ENCODE data around the gene SYNGR2.

SYNGR2 gene

DNA sequence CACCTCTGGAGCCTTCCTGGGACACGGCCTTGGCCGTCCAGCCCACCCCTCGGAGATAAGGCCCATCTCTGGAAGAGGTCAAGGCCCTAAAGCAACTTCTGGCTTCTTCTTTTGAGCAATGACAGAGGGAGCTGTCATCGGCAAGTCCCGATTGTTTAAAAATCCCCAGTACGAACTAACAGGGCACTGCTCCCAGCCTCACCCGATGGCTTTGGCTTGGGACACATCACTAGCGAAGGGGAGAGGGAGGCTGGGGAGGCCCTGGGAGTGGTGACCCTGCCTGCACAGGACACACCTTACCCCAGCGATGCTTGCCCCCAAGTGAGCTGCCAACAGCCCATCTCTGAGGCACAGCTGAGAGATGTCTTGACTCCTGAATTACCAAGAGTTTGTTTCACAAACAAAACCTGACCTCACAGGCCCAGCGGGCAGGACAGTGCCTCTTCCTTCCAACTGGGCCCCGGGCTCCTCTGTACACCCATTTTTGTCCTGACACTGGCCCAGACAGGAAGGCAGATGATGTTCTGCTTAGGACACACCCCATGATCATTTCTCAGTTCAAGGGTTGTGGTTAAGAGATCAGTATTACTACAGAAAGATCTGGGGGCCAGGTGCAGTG lies 4.8 kb downstream of the SYNGR2 start:
- no peak for DNase-seq

DNA sequence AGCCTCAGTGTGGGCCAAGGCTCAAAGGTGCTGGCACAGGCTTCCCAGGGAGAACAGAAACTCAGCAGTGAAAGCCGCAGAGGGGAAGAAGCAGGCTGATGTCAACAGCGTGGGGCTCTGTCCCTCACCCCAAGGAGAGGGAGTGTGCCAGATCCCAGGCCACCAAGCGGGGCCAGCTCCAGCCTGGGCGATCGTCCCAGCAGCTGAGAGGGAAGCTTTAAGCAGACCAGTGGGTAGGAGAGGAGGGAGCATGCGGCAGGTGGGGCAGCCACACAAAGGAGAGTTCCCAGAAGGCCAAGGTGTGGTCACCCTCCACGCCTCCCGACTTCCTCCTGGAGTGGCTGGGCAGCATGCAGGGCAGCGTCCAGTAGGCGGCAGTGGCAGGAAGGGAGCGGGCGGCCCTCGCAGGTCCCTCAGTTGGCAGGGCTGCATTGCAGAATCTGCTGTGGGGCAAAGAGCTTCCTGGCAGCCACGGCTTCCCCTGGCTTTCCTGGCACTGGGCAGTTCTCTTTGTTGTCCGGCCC lies 6.0 kb downstream of the SYNGR2 start:
- no peak for DNase-seq

DNA sequence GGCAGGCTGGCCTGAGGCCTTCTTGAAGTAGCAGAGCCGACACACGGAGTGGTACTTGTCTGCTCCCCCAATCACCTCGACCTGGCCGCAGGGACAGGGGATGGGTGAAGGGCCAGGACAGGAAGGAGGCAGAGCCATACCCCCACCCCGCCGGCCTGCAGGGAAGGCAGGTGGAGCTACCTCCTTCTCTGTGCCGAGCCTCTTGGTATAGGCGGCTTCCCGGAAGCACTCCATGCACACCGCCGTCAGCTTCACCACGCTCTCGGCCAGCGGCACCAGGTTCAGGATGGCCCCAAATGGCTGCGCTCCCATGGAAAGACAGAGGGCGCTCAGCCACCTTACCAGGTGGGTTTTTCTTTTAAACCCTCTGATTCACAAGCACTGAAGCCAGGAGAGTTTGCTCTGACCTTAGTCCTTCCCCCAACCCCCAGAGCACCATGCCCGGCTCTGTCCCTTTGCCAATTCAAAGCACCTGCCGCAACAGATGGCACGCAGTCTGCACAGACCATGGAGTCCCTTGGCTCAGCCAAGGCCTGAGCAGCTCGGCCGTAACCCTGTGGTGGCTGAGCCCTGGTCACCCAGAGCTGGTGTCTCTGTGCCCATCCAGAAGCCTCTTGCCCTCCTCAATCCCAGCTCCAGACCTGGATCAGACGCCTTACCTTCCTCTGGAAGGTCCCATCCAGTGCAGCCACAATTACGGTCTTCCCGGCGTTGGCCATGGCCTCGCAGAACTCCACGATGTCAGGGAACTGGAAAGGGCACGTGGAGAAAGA lies 6.7 kb downstream of the SYNGR2 start:
- no peak for DNase-seq

GRCh38 chr17:78175643-78175981 lies 7.2 kb downstream of the SYNGR2 start:
- no peak for DNase-seq

GRCh38 chr17:78176548-78177025 lies 8.2 kb downstream of the SYNGR2 start:
- no peak for DNase-seq

DNA sequence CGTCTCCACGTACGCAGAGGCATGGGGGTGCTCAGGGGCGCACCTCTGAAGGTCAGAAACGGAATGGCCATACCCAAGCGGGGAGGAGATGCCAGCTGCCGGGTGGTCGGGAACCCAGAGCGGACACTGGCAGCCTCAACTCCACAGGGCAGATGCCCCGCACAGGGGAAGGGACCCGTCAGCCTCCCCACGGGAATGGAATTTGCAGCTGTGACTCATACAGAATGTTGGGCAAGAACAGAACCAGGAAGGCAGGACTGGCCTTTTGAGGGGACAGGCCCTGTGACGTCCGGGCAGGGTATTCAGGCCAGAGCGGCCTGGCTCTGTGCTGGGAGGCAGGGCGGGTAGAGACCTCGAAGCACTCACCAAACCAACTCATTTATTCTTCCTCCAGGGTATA lies 11.0 kb downstream of the SYNGR2 start:
- no peak for DNase-seq

DNA sequence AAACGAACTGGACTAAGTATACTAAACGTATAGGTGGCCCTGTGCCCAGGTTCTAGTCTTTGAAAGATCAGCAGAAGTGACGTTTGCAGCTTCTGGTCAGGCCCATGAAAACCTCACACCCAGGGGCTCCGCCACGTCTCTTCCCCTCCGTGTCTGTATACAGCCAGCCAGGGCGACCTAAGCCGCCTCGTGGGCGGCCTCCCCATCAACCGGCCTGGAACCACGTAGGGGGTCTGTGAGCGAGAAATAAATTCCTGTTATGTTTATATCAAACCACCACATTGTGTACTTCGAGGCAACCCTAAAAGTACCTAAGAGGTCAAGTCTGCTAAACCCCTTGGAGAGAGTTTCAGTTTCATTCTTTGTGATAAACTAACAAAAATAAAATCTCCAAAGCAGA lies 11.7 kb downstream of the SYNGR2 start:
- DNase-seq: no peak

GRCh38 chr17:78180508-78180907 lies 12.1 kb downstream of the SYNGR2 start:
- no peak for DNase-seq

GRCh38 chr17:78182504-78182903 lies 14.1 kb downstream of the SYNGR2 start:
- no peak for DNase-seq

- DNase-seq: no peak
These were observed 15.5 kb downstream of the SYNGR2 start for GRCh38 chr17:78183916-78184315.

DNA sequence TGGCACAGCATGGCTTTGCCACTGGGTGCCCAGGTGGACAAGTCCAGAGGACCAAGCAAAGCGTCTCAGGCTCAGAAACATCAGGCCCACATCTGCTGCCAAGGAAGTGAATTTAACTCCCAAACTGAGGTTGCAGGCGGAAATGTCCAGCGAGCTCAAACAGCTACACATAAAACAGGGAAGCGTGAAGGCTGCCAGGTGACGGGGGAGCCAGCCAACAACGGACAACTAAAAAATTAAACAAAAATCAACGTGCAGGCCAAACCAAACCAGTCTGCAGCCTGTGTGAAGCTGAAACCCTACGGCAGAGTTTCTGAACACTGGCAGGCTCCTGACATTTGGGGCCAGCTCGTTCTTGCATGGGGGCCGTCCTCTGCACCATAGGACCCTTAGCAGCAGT lies 16.0 kb downstream of the SYNGR2 start:
- DNase-seq: no peak

DNA sequence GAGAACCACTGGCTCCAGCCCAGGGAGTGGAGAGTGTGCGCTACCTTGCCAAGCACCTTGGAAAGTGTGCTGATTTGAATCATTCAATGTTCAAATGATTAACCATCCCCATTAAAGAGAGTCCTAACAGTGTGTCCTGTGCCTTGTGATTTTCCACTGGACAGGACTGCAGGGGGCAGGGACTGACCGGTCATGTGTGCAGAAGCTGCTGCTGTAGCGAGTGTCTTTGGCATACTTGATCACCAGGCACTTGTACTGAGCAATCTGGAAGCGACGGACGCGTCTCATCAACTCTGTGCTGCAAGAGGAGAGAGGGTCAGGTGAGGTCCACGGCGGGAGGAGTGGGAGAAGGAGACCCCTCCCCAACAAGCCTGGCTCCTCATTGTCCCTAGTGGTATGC lies 16.5 kb downstream of the SYNGR2 start:
- no peak for DNase-seq

- no peak for DNase-seq
These were observed 17.8 kb downstream of the SYNGR2 start for GRCh38 chr17:78185981-78186691.

- peak; percentile 62 for DNase-seq
These were observed 18.6 kb downstream of the SYNGR2 start, which contains the start of the genes AFMID and TK1 for GRCh38 chr17:78186692-78187595. Gene AFMID, plus strand, starts transcription at chr17:78187362. Its CDS starts 9 bp downstream, at chr17:78187371. Gene TK1, minus strand, starts transcription at chr17:78187052. Its CDS starts 58 bp downstream, at chr17:78186994.

- DNase-seq: no peak
These were observed 28.3 kb downstream of the SYNGR2 start for GRCh38 chr17:78196716-78197115.

DNA sequence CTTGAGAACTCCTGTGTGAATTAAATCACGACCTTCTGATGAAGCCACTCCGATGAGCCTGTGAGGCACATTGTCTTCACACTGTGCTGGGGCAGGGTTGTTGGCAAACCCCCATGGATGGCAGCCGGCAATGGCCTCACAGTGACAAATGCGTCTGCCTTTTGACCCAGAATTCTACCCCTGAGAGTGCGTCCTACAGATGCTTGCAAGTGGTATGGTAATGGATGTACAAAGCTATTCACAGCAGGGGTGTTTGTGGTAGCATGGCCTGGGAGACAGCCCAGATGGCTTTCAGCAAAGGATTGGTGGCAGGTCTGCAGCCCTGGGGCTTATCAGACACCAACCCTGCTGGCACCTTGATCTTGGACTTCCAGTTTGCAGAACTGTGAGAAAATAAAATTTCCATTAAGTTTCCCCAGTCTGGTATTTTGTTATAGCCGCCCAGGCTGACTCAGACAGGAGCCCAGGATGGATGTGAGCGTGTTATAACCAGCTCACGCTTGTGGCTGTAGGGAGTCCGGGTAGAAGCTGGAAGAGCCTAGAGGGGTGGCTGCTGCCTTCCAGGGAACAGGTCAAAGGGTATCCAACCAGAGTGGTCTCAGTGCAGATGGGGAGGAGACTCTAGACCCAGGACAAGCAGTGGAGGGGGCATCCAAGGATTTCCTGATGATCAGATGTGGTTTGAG lies 28.9 kb downstream of the SYNGR2 start:
- DNase-seq: no peak

DNA sequence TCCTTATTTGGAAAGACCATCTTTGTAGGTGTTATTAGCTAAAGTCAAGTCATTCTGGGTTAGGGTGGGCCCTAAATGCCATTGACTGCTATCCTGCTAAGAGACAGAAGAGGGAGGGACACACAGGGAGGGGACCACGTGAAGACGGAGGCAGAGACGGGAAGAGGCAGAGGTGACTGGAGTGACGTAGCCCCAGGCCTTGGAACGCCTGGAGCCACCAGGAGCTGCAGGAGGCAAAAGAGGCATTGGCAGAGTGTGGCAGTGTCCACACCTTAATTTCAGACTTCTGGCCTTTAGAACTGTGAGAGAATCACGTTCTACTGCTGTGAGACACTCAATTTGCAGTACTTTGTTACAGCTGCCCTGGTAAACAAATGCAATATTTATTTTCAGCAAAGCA lies 32.1 kb downstream of the SYNGR2 start:
- DNase-seq: no peak

- no peak for DNase-seq
These were observed 34.3 kb downstream of the SYNGR2 start for GRCh38 chr17:78202666-78203065.

- no peak for DNase-seq
These were observed 36.2 kb downstream of the SYNGR2 start for GRCh38 chr17:78204387-78205123.

DNA sequence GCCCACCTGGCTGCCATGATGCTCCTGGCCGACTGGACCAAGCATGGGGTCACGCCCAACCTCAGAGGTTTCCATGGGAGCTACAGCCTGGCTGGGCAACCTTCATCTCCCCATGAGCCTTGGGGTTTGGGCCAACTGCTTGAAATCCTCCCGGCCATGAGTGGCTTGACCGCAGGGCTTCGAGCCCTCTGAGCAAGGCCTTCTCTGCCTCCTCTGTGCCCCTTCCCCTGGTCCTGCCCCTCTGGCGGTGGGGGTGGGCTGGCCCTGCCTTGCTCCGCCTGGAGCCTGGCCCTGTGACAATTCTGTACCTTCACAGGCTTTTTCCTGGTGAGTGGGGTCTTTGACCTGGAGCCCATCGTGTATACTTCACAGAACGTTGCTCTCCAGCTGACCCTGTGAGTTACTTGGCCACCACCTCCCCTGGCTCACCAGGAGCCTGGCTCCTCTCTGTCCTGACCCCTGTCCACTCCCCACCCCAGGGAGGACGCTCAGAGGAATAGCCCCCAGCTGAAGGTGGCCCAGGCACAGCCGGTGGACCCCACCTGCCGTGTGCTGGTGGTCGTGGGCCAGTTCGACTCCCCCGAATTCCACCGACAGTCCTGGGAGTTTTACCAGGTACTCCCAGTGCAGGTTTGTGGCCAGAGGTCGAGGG lies 36.9 kb downstream of the SYNGR2 start:
- DNase-seq: no peak

DNA sequence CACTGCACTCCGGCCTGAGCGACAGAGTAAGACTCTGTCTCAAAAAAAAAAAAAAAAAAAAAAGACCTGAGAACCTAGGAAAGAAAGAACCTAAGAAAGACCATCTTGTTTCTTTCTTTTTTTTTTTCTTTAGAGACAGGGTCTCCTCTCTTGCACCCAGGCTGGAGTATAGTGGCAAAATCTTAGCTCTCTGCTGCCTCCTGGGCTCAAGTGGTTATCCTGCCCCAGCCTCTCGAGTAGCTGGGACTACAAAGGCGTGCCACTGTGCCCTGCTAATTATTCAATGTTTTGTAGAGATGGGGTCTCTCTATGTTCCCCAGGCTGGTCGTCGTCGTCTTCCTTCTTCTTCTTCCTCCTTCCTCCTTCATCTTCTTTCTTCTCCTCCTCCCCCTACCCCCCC lies 37.9 kb downstream of the SYNGR2 start:
- DNase-seq: no peak
